Measurements from ENCODE around the gene DNAJB8.

Gene DNAJB8

GRCh38 chr3:128413413-128414205, 53.1 kb downstream of the DNAJB8 start:
- no peak for DNase-seq (ENCODE audit: extremely low read depth in 1 of 2, low read depth in 1 of 2)

- no peak for DNase-seq (ENCODE audit: extremely low read depth in 1 of 2, low read depth in 1 of 2)
Observed at GRCh38 chr3:128413003-128413370, 53.7 kb downstream of the DNAJB8 start.

All from activated CD8-positive, alpha-beta memory T cell treated with anti-CD3 and anti-CD28 coated beads for 1 hour (primary cell).